ENCODE measurements around the gene C1orf159.

GRCh38 chr1:1074631-1075147 is 41.2 kb downstream of the C1orf159 start:
- TF ChIP-seq POLR2A (IDR thresholded peaks at IDR 0.05; ENCODE audit: low read length) (no peak), GATA1 (IDR thresholded peaks at IDR 0.05; ENCODE audit: low read depth, low read length) (no peak)

Data from erythroblast (primary cell).